Measurements from ENCODE around the gene VPS29. TPM values are rescaled to one million over a fixed set of nuclear protein-coding genes. Genes with fewer than 3 reads are reported as not detected.
"Not testable (repeated sequence)": the region's sequence is repeated elsewhere in the genome, so short reads cannot be mapped to it uniquely, and the experiment has no call there.

VPS29 gene
- total and polyA plus RNA-seq, 2 experiments from 2014 or later: 39.1 to 115 TPM

GRCh38 chr12:110545259-110545658, 43.3 kb upstream of the VPS29 start:
- H3K27me3 ChIP-seq (ENCODE audit: insufficient read depth); H3K4me1 ChIP-seq (ENCODE audit: insufficient read depth); H3K9me3 Mint-ChIP-seq; DNase-seq (ENCODE audit: low spot score); H3K4me1 Mint-ChIP-seq; H3K27ac Mint-ChIP-seq; H3K27me3 Mint-ChIP-seq (ENCODE audit: insufficient read depth, low read depth, poor library complexity); H4K20me1 ChIP-seq (replicated peaks; ENCODE audit: insufficient read depth); H3K36me3 ChIP-seq (ENCODE audit: insufficient read depth); H3K4me3 Mint-ChIP-seq; H3K4me2 ChIP-seq; H2AFZ ChIP-seq; H3K9me2 ChIP-seq (ENCODE audit: insufficient read depth); H3K4me3 ChIP-seq; ATAC-seq; H3F3A ChIP-seq (replicated peaks; ENCODE audit: low read depth); H3K27ac ChIP-seq (ENCODE audit: low read depth): not testable (repeated sequence)
- peaks cover 10% of the 10 kb centered on the region; the same call in 2 of the 3 replicates for H3K36me3 Mint-ChIP-seq (ENCODE audit: low read depth)
- H3K79me2 ChIP-seq (replicated peaks; ENCODE audit: insufficient read depth): peaks cover 11% of the 10 kb centered on the region

GRCh38 chr12:110543965-110544364, 42.1 kb upstream of the VPS29 start:
- H3K4me1 Mint-ChIP-seq: peaks cover 7% of the 10 kb centered on the region; the same call in 2 of the 3 replicates

More at GRCh38 chr12:110543965-110544364, 42.1 kb upstream of the VPS29 start:
- Histone ChIP-seq H3K9me2 (ENCODE audit: insufficient read depth) (no peaks in the 10 kb centered on the region), H3K4me2 (no peak overlapping the region), H3F3A (replicated peaks; ENCODE audit: low read depth) (no peaks in the 10 kb centered on the region), H3K36me3 (ENCODE audit: insufficient read depth) (peaks cover 7% of the 10 kb centered on the region; the same call in 1 of the 2 replicates), H3K27ac (ENCODE audit: low read depth) (no peak overlapping the region; the same call in 1 of the 2 replicates), H3K79me2 (replicated peaks; ENCODE audit: insufficient read depth) (peaks cover 11% of the 10 kb centered on the region), H3K4me3 (no peak overlapping the region), H2AFZ (no peak overlapping the region), H3K27me3 (ENCODE audit: insufficient read depth) (no peaks in the 10 kb centered on the region), H4K20me1 (replicated peaks; ENCODE audit: insufficient read depth) (peaks cover 3% of the 10 kb centered on the region; the same call in 1 of the 2 replicates), H3K4me1 (ENCODE audit: insufficient read depth) (peaks cover 7% of the 10 kb centered on the region)
- no peak for TF ChIP-seq ZNF462 (CRISPR knock-in tag; IDR thresholded peaks at IDR 0.05)
- no peak for TF ChIP-seq REST (IDR thresholded peaks at IDR 0.05; ENCODE audit: unreplicated experiment)
- no peak for TF ChIP-seq JUNB (IDR thresholded peaks at IDR 0.05; ENCODE audit: unreplicated experiment)
- TF ChIP-seq ETS1 (IDR thresholded peaks at IDR 0.05): no peak
- TF ChIP-seq POLR2AphosphoS5 (IDR thresholded peaks at IDR 0.05; ENCODE audit: low read depth): no peak
- TF ChIP-seq ZNF114 (CRISPR knock-in tag; IDR thresholded peaks at IDR 0.05): no peak
- TF ChIP-seq EZH2 (IDR thresholded peaks at IDR 0.05; ENCODE audit: low read depth, unreplicated experiment): no peak
- no peak for TF ChIP-seq EZH2phosphoT487 (IDR thresholded peaks at IDR 0.05; ENCODE audit: unreplicated experiment)
- TF ChIP-seq CTCF (conservative IDR thresholded peaks at IDR 0.05; ENCODE audit: low read depth in 2 of 2): no peak
- no peak for TF ChIP-seq ZNF331 (CRISPR knock-in tag; IDR thresholded peaks at IDR 0.05; ENCODE audit: low read depth)
- peaks cover 11% of the 10 kb centered on the region; the same call in 2 of the 3 replicates for H3K36me3 Mint-ChIP-seq (ENCODE audit: low read depth)
- no peak for DNase-seq (ENCODE audit: low spot score)
- H3K4me3 Mint-ChIP-seq: no peak overlapping the region
- peaks cover 3% of the 10 kb centered on the region for H3K27me3 Mint-ChIP-seq (ENCODE audit: insufficient read depth, low read depth, poor library complexity)
- no peak overlapping the region for H3K27ac Mint-ChIP-seq
- ATAC-seq: no peak
- no peaks in the 10 kb centered on the region for H3K9me3 Mint-ChIP-seq
